Measurements from ENCODE around the gene JMJD8. TPM values are rescaled to one million over a fixed set of nuclear protein-coding genes. Genes with fewer than 3 reads are reported as not detected.

JMJD8 gene
- total RNA-seq, 1 experiment from 2014 or later, result 33.4 TPM

DNA sequence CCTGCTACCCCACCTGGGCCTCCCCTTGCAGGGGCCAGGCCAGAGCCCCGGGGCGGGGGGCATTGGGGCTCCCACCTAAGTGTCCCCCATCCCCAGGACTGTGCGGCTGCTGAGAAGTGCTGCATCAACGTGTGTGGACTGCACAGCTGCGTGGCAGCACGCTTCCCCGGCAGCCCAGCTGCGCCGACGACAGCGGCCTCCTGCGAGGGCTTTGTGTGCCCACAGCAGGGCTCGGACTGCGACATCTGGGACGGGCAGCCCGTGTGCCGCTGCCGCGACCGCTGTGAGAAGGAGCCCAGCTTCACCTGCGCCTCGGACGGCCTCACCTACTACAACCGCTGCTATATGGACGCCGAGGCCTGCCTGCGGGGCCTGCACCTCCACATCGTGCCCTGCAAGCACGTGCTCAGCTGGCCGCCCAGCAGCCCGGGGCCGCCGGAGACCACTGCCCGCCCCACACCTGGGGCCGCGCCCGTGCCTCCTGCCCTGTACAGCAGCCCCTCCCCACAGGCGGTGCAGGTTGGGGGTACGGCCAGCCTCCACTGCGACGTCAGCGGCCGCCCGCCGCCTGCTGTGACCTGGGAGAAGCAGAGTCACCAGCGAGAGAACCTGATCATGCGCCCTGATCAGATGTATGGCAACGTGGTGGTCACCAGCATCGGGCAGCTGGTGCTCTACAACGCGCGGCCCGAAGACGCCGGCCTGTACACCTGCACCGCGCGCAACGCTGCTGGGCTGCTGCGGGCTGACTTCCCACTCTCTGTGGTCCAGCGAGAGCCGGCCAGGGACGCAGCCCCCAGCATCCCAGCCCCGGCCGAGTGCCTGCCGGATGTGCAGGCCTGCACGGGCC is 51.4 kb downstream of the JMJD8 start:
- ChIA-PET POLR2A (interaction anchor here (1.3 kb wide), 1 partner anchor 11 kb away, joined by 5 read pairs; no protein-coding TSS in a partner anchor), CTCF (no interaction called here)
- no TSS peak for BruUV-seq (replicated peaks)
- Mint-ChIP-seq H3K36me3 (ENCODE audit: insufficient read depth, unreplicated experiment) (peaks cover 26% of the 10 kb centered on the region), H3K27me3 (ENCODE audit: insufficient read depth, unreplicated experiment) (no peaks in the 10 kb centered on the region), H3K9me3 (ENCODE audit: unreplicated experiment) (no peaks in the 10 kb centered on the region), H3K4me1 (ENCODE audit: insufficient read depth, unreplicated experiment) (peaks cover 9% of the 10 kb centered on the region), H3K4me3 (ENCODE audit: unreplicated experiment) (no peak overlapping the region), H3K27ac (ENCODE audit: low read depth, unreplicated experiment) (no peak overlapping the region)
- intact Hi-C loops (cut with micrococcal nuclease), result no loop called here
- TF ChIP-seq, protein P1, sequence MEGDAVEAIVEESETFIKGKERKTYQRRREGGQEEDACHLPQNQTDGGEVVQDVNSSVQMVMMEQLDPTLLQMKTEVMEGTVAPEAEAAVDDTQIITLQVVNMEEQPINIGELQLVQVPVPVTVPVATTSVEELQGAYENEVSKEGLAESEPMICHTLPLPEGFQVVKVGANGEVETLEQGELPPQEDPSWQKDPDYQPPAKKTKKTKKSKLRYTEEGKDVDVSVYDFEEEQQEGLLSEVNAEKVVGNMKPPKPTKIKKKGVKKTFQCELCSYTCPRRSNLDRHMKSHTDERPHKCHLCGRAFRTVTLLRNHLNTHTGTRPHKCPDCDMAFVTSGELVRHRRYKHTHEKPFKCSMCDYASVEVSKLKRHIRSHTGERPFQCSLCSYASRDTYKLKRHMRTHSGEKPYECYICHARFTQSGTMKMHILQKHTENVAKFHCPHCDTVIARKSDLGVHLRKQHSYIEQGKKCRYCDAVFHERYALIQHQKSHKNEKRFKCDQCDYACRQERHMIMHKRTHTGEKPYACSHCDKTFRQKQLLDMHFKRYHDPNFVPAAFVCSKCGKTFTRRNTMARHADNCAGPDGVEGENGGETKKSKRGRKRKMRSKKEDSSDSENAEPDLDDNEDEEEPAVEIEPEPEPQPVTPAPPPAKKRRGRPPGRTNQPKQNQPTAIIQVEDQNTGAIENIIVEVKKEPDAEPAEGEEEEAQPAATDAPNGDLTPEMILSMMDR (IDR thresholded peaks at IDR 0.05; ENCODE audit: unreplicated experiment), result no peak
- no peak for DNase-seq (ENCODE audit: unreplicated experiment)

DNA sequence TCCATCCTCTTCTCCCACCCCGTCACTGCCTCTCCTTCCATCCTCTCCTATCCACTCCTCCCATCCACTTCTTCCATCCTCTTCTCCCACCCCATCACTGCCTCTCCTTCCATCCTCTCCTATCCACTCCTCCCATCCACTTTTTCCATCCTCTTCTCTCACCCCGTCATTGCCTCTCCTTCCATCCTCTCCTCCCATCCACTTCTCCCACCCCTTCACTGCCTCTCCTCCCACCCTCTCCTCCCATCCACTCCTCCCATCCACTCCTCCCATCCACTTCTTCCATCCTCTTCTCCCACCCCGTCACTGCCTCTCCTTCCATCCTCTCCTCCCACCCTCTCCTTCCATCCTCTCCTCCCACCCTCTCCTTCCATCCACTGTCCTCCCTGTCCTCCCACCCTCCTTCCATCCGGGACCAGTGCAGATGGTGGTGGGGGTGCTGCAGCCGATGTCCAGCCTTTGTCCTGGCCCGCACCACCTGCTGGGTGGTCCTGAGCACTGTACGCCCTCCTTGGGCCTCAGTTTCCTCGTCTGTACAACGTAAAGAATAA is 52.3 kb downstream of the JMJD8 start:
- CTCF ChIA-PET, result no interaction called here
- POLR2A ChIA-PET, result no interaction called here
- H3K9me3 Mint-ChIP-seq (ENCODE audit: unreplicated experiment), result no peaks in the 10 kb centered on the region
- H3K27me3 Mint-ChIP-seq (ENCODE audit: insufficient read depth, unreplicated experiment), result no peaks in the 10 kb centered on the region
- TF ChIP-seq, protein P1 (IDR thresholded peaks at IDR 0.05; ENCODE audit: unreplicated experiment), result no peak
- peaks cover 17% of the 10 kb centered on the region for H3K4me1 Mint-ChIP-seq (ENCODE audit: insufficient read depth, unreplicated experiment)
- DNase-seq (ENCODE audit: unreplicated experiment), result no peak
- no peak overlapping the region for H3K27ac Mint-ChIP-seq (ENCODE audit: low read depth, unreplicated experiment)
- H3K36me3 Mint-ChIP-seq (ENCODE audit: insufficient read depth, unreplicated experiment), result peaks cover 29% of the 10 kb centered on the region
- BruUV-seq (replicated peaks), result no TSS peak
- intact Hi-C loops (cut with micrococcal nuclease), result no loop called here
- peak overlapping the region; percentile 10 for H3K4me3 Mint-ChIP-seq (ENCODE audit: unreplicated experiment)

Other genes with a start within 250 kb of the JMJD8 start
- 68.2 and 81.1 TPM in 2 replicates for gene CAPN15, start 156.6 kb downstream of the JMJD8 start, total RNA-seq (2022)
- gene PRR35, start 123.9 kb downstream of the JMJD8 start, total RNA-seq (2022), result not detected in 2 replicates
- not detected in 2 replicates for gene NHLRC4, start 117.3 kb downstream of the JMJD8 start, total RNA-seq (2022)
- 45.6 and 47.4 TPM in 2 replicates for gene PIGQ, start 114.4 kb downstream of the JMJD8 start, total RNA-seq (2022)
- 17.1 and 17.7 TPM in 2 replicates for gene RAB40C, start 94.3 kb downstream of the JMJD8 start, total RNA-seq (2022)
- 0.14 and 0.17 TPM in 2 replicates for gene WFIKKN1, start 53.3 kb downstream of the JMJD8 start, total RNA-seq (2022)
- 104 and 106 TPM in 2 replicates for gene METTL26, start 48.0 kb downstream of the JMJD8 start, total RNA-seq (2022)
- gene MCRIP2, start 42.5 kb downstream of the JMJD8 start, total RNA-seq (2022), result 43.6 and 44.6 TPM in 2 replicates
- gene WDR90, start 35.0 kb downstream of the JMJD8 start, total RNA-seq (2022), result 40.4 and 47.9 TPM in 2 replicates
- gene RHOT2, start 16.2 kb downstream of the JMJD8 start, total RNA-seq (2022), result 110 and 118 TPM in 2 replicates
- 3.0 and 4.5 TPM in 2 replicates for gene RHBDL1, start 8.7 kb downstream of the JMJD8 start, total RNA-seq (2022)
- 99.3 and 124 TPM in 2 replicates for gene STUB1, start 3.9 kb downstream of the JMJD8 start, total RNA-seq (2022)
- 12.2 and 13.9 TPM in 2 replicates for gene WDR24, start 6.1 kb upstream of the JMJD8 start, total RNA-seq (2022)
- gene FBXL16, start 21.5 kb upstream of the JMJD8 start, total RNA-seq (2022), result 40.5 and 48.2 TPM in 2 replicates
- 56.3 and 69.5 TPM in 2 replicates for gene METRN, start 30.8 kb upstream of the JMJD8 start, total RNA-seq (2022)
- gene ANTKMT, start 36.8 kb upstream of the JMJD8 start, total RNA-seq (2022), result 54.7 and 55.8 TPM in 2 replicates
- 4.6 and 6.0 TPM in 2 replicates for gene CCDC78, start 42.1 kb upstream of the JMJD8 start, total RNA-seq (2022)
- 20.1 and 24.5 TPM in 2 replicates for gene HAGHL, start 42.8 kb upstream of the JMJD8 start, total RNA-seq (2022)
- 28.5 and 31.1 TPM in 2 replicates for gene CIAO3, start 56.7 kb upstream of the JMJD8 start, total RNA-seq (2022)
- gene MSLN, start 76.4 kb upstream of the JMJD8 start, total RNA-seq (2022), result 18.1 and 25.2 TPM in 2 replicates
- 19.8 and 24.9 TPM in 2 replicates for gene RPUSD1, start 104.0 kb upstream of the JMJD8 start, total RNA-seq (2022)
- gene CHTF18, start 104.3 kb upstream of the JMJD8 start, total RNA-seq (2022), result 22.7 and 30.9 TPM in 2 replicates
- gene GNG13, start 116.4 kb upstream of the JMJD8 start, total RNA-seq (2022), result not detected in 2 replicates

Data from MCF 10A (cell line).